Small intestine (tissue), 7 donors: ENCODE measurements around the gene TAPBPL. TPM values are rescaled to one million over a fixed set of nuclear protein-coding genes. Genes with fewer than 3 reads are reported as not detected.
"Not testable (repeated sequence)": the region's sequence is repeated elsewhere in the genome, so short reads cannot be mapped to it uniquely, and the experiment has no call there.

Experiments used
- DNase-seq, 2 donors: peaks; one replicate each; pipeline versions ENCODE4 v3.0.0 to v3.0.0-alpha.2; 2013
- FAIRE-seq: peaks from 2 replicates; lab custom pipeline; 2012; peaks lifted over from hg19 to GRCh38; lab: Jason Lieb, UNC
- H3K27ac ChIP-seq, 3 donors: one replicate each; pipeline ENCODE4 v1.5.1; 2013; ENCODE audit warnings: low read length in 2 of 3, mild to moderate bottlenecking in 2 of 3, control low read depth in 1 of 3, inconsistent platforms in 1 of 3, low read depth in 1 of 3, moderate library complexity in 1 of 3
- H3K27me3 ChIP-seq, 3 donors: one replicate each; pipeline ENCODE4 v1.6.1; 2013; ENCODE audit warnings: low read length in 3 of 3, inconsistent platforms in 1 of 3; ENCODE audit not compliant: control insufficient read depth in 3 of 3, insufficient read depth in 3 of 3
- H3K36me3 ChIP-seq, 3 donors: one replicate each; pipeline ENCODE4 v1.6.1; 2013; ENCODE audit warnings: low read length in 3 of 3, inconsistent platforms in 1 of 3, low read depth in 1 of 3, mild to moderate bottlenecking in 1 of 3, moderate library complexity in 1 of 3; ENCODE audit not compliant: control insufficient read depth in 3 of 3, insufficient read depth in 2 of 3
- H3K4me1 ChIP-seq, 3 donors: one replicate each; pipeline ENCODE4 v1.6.1; 2013; ENCODE audit warnings: low read length in 2 of 3, inconsistent platforms in 1 of 3, low read depth in 1 of 3, mild to moderate bottlenecking in 1 of 3, moderate library complexity in 1 of 3; ENCODE audit not compliant: control insufficient read depth in 3 of 3, insufficient read depth in 2 of 3
- H3K4me3 ChIP-seq, 3 donors: one replicate each; pipeline ENCODE4 v1.5.1; 2013; ENCODE audit warnings: low read length in 3 of 3, control low read depth in 1 of 3, inconsistent platforms in 1 of 3, low read depth in 1 of 3, mild to moderate bottlenecking in 1 of 3, moderate library complexity in 1 of 3
- H3K9me3 ChIP-seq, 2 donors: one replicate each; pipeline ENCODE4 v1.6.1; 2013; ENCODE audit warnings: low read depth in 1 of 2, low read length in 1 of 2; ENCODE audit not compliant: control insufficient read depth in 2 of 2, insufficient read depth in 1 of 2
- WGBS, 3 donors: extraction: QIAGEN DNeasy Blood & Tissue Kit; methylation state at CpG; one replicate each; pipeline ENCODE4 v1.1.7; 2013; 5-methylcytosine and 5-hydroxymethylcytosine counted together
- polyA plus RNA-seq, 4 donors: library from polyadenylated mRNA; stranded (reverse) in 3 of 4; unstranded in 1 of 4; fragments of 200-250 nt in 3 of 4; fragments of 120-200 nt in 1 of 4; gene quantifications; one replicate each; pipeline versions ENCODE4 v1.2.1 to v1.2.3, GENCODE V29; 2013
- donor health status: healthy with polysubstance abuse.
- donor health status: control.
- donor health status: control.
- donor health status: Bipolar disorder and iron deficiency.
- donor health status: healthy.

TAPBPL gene
- polyA plus RNA-seq, 4 donors: 26.4 to 38.6 (median 33.2) TPM

GRCh38 chr12:6423267-6424007, 28.4 kb upstream of the TAPBPL start:
- WGBS, 3 donors: 4% methylated on average over 9 of the region's 9 CpGs
- no peak for FAIRE-seq
- no peaks in the 10 kb centered on the region for H3K36me3 ChIP-seq
- H3K27me3 ChIP-seq: no peaks in the 10 kb centered on the region
- H3K9me3 ChIP-seq: no peaks in the 10 kb centered on the region
- peak; percentile 94 to 95 for DNase-seq
- H3K27ac ChIP-seq: peak overlapping the region in 1 of 3 donors; percentile 24
- H3K4me1 ChIP-seq: peaks cover 0 to 2% (median 0%) of the 10 kb centered on the region in 3 donors
- no peak overlapping the region for H3K4me3 ChIP-seq

- Histone ChIP-seq H3K27ac (peak overlapping the region in 1 of 3 donors; percentile 24), H3K9me3 (no peaks in the 10 kb centered on the region), H3K4me3 (no peak overlapping the region), H3K36me3 (no peaks in the 10 kb centered on the region), H3K4me1 (peaks cover 0 to 2% (median 0%) of the 10 kb centered on the region in 3 donors), H3K27me3 (no peaks in the 10 kb centered on the region)
- WGBS, 3 donors: 30 to 59% (median 51%) methylated on average over 6 of the region's 6 CpGs
- DNase-seq (no peak), FAIRE-seq (no peak)
Measured at GRCh38 chr12:6424008-6424347, 27.9 kb upstream of the TAPBPL start.

- WGBS, 3 donors: 84 to 89% (median 86%) methylated on average over 7 to 8 of the region's 8 CpGs
- FAIRE-seq (no peak), DNase-seq (no peak)
- H3K36me3 ChIP-seq: no peaks in the 10 kb centered on the region
- no peak overlapping the region for H3K27ac ChIP-seq
- no peaks in the 10 kb centered on the region for H3K27me3 ChIP-seq
- H3K9me3 ChIP-seq: no peaks in the 10 kb centered on the region
- no peak overlapping the region for H3K4me3 ChIP-seq
- H3K4me1 ChIP-seq: peaks cover 0 to 2% (median 0%) of the 10 kb centered on the region in 3 donors
Measured at GRCh38 chr12:6424866-6425265, 27.0 kb upstream of the TAPBPL start.

- H3K4me3 ChIP-seq: no peak overlapping the region
- H3K27me3 ChIP-seq: no peaks in the 10 kb centered on the region
- H3K9me3 ChIP-seq: no peaks in the 10 kb centered on the region
- 68 to 77% (median 70%) methylated on average over 23 of the region's 23 CpGs for WGBS, 3 donors
- FAIRE-seq: no peak
- no peaks in the 10 kb centered on the region for H3K36me3 ChIP-seq
- peaks cover 0 to 2% (median 0%) of the 10 kb centered on the region in 3 donors for H3K4me1 ChIP-seq
- DNase-seq: peak; percentile 59 to 60
- peak overlapping the region in 1 of 3 donors; percentile 77 for H3K27ac ChIP-seq
Measured at GRCh38 chr12:6425590-6426531, 26.0 kb upstream of the TAPBPL start.

- no peak for FAIRE-seq
- Histone ChIP-seq H3K9me3 (no peaks in the 10 kb centered on the region), H3K4me3 (no peak overlapping the region), H3K36me3 (no peaks in the 10 kb centered on the region), H3K27me3 (no peaks in the 10 kb centered on the region), H3K4me1 (peaks cover 0 to 2% (median 0%) of the 10 kb centered on the region in 3 donors), H3K27ac (peak overlapping the region in 1 of 3 donors; percentile 77)
- WGBS, 3 donors: 42 to 58% (median 46%) methylated on average over 14 of the region's 14 CpGs
- DNase-seq: peak in 1 of 2 donors; percentile 37
Measured at GRCh38 chr12:6426882-6427671, 24.8 kb upstream of the TAPBPL start.

GRCh38 chr12:6427796-6428195, 24.0 kb upstream of the TAPBPL start:
- H3K4me3 ChIP-seq, H3K36me3 ChIP-seq, H3K9me3 ChIP-seq, H3K4me1 ChIP-seq, H3K27me3 ChIP-seq, DNase-seq, FAIRE-seq: not testable (repeated sequence)
- WGBS, 3 donors: 90 to 93% (median 92%) methylated on average over 10 of the region's 10 CpGs
- H3K27ac ChIP-seq: peak overlapping the region in 1 of 3 donors; percentile 77

- peaks cover 0 to 2% (median 0%) of the 10 kb centered on the region in 3 donors for H3K4me1 ChIP-seq
- H3K27me3 ChIP-seq: no peaks in the 10 kb centered on the region
- no peak overlapping the region for H3K27ac ChIP-seq
- 85 to 89% (median 86%) methylated on average over 3 of the region's 3 CpGs for WGBS, 3 donors
- H3K9me3 ChIP-seq: no peaks in the 10 kb centered on the region
- no peaks in the 10 kb centered on the region for H3K36me3 ChIP-seq
- FAIRE-seq (no peak), DNase-seq (no peak)
- H3K4me3 ChIP-seq: no peak overlapping the region
Measured at GRCh38 chr12:6428326-6428725, 23.5 kb upstream of the TAPBPL start.
